A549 treated with AZD9567 at 1 μM for 4 hours (cell line): Measurements from ENCODE around the gene EEFSEC. TPM values are rescaled to one million over a fixed set of nuclear protein-coding genes. Genes with fewer than 3 reads are reported as not detected.

ENCODE experiments used
- total RNA-seq: library from RNA; stranded (reverse); fragments of 200-300 nt; extraction: Qiagen RNA extraction; gene quantifications from 5 replicates; pipeline ENCODE4 v1.2.3, GENCODE V29; 2022; ENCODE audit not compliant: insufficient read depth

Gene EEFSEC, protein sequence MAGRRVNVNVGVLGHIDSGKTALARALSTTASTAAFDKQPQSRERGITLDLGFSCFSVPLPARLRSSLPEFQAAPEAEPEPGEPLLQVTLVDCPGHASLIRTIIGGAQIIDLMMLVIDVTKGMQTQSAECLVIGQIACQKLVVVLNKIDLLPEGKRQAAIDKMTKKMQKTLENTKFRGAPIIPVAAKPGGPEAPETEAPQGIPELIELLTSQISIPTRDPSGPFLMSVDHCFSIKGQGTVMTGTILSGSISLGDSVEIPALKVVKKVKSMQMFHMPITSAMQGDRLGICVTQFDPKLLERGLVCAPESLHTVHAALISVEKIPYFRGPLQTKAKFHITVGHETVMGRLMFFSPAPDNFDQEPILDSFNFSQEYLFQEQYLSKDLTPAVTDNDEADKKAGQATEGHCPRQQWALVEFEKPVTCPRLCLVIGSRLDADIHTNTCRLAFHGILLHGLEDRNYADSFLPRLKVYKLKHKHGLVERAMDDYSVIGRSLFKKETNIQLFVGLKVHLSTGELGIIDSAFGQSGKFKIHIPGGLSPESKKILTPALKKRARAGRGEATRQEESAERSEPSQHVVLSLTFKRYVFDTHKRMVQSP
- total RNA-seq = 11.3 to 13.4 TPM (median 12.1 TPM) in 5 replicates

DNA sequence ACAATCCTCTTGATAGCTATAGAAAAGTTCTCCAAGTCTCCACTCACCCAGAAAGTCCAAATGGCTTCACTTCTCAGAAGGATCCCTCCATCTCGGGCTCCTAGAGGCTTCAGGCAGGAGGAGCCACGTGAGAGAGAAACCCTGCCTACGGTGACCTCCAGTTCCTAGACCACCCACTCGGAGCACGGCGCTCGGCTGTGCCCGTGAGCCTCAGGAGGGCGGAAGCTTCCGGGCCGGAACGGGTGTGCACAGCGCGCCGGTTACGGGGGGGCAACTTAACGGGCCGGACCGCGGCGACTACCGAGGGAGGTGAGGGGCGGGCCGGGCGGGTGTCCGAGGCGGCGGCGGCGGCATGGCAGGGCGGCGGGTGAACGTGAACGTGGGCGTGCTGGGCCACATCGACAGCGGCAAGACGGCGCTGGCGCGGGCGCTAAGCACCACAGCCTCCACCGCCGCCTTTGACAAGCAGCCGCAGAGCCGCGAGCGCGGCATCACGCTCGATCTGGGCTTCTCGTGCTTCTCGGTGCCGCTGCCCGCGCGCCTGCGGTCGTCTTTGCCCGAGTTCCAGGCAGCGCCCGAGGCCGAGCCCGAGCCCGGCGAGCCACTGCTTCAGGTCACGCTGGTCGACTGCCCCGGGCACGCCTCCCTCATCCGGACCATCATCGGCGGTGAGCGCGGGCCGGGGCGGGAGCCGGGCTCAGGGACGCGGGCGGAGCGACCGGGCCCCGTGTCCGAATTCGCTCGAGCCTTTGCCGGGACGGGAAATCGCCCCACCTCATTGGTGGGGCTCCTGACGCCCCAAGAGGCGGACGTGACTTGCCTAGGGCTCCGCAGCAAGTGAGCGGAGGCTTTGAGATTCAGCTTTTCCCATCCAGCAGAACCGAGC is at the start of gene EEFSEC:
Gene EEFSEC, plus strand, starts transcription at position 326 of the 886 bp plus-strand sequence. Its CDS starts 27 bp downstream, at position 353.

DNA sequence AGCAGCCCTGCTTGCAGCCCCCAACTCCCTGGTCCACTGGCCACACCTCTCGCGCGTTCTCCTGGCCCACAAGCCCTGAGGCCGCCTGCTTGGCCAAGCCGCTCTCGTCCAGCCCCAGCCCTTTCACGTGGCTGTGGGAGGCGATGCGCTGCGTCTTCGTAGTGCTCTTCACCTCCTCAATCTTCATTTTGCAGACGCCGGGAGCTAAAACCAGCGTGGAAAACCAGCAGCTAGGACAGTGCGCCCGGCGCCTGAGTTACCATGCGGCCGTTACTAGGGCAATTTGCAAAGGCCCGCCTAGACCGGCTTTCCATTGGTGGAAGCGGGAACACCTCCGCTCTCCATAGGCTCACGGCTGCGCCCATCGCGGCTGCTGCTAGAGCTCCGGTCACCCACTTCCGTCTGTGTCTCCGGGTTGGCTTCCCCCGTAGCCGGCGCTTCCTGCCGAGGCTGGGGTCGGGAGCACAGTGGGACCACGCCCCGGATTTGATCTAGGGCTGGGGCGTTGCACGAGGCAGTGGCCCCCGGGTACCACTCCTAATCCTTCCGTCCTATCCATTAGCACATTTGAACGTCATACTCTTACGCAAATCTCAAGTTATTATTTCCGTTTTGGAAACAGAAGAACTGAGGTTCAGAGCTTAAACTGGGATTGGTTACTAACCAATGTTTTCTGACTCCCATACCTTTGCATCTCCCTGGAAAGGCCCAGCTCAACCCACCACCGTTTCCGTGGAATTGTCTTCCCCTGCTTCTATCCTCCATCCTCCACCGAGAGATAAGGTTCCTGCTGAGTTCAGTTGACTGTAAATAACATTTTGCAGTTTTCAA is 29.5 kb upstream of the EEFSEC start, which contains the start of gene RUVBL1:
Gene RUVBL1, minus strand, starts transcription at position 275 of the 831 bp plus-strand sequence. Its CDS starts 88 bp downstream, at position 187.

Other genes starting within 250 kb of the EEFSEC start
- gene KBTBD12, start 238.2 kb upstream of the EEFSEC start, total RNA-seq = not detected in 5 replicates
- gene SEC61A1, start 101.0 kb upstream of the EEFSEC start, total RNA-seq = 119 to 144 TPM (median 123 TPM) in 5 replicates
- 92.2 to 99.4 TPM (median 97.5 TPM) in 5 replicates for gene RUVBL1, start 29.7 kb upstream of the EEFSEC start, total RNA-seq